ENCODE results near the gene NTRK1.

The NTRK1 gene

DNA sequence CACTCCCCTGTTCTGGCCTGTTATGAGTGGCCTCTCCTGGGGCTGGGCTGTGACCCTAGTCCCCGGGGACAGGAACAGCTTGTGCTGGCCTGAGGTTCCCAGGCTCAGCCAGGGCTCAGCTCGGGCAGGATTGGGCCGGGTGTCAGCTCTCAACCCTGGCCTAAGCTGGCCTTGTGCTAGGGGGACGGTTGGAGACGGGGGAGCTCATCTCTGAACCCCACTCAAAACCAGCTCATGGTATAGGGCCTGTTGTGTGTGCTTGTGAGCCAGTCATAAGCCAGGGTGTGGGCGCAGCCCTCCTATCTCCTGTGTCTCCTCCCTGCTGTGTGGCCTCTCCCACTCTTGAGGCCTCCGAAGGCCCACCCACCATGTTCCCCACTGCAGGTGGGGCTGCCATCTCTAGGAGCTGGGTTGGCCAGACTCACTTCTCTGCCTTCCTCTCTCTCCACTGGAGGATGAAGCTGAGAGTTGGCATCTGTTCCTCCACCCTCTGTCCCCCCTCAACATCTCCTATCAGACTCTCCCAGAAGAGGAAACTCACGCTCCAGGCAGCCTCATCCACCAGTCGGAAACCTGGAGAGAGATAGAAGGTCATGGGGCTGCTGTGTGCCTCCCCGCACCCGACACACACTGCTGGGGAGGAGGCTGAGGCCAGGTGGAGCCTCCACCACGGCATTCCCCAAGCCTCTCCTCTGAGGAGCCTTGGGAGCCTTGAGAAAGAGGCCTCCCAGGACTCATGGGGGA lies 34.2 kb downstream of the NTRK1 start:
- peaks cover 0 to 18% (median 9%) of the 10 kb centered on the region in 5 experiments for H3K27me3 ChIP-seq (replicated peaks in 2 of 5; ENCODE audit: control insufficient read depth in 4 of 5, insufficient read depth in 5 of 5, low read length in 4 of 5)
- H3K36me3 ChIP-seq (ENCODE audit: control insufficient read depth in 4 of 4, insufficient read depth in 4 of 4, low read length in 3 of 4): no peaks in the 10 kb centered on the region
- peak overlapping the region in 1 of 2 experiments; percentile 62 for H3K27ac ChIP-seq (ENCODE audit: insufficient read depth in 1 of 2, low read depth in 1 of 2, low read length in 2 of 2, poor library complexity in 1 of 2, severe bottlenecking in 2 of 2)
- H3K9me3 ChIP-seq (ENCODE audit: control extremely low read depth in 1 of 5, control insufficient read depth in 4 of 5, insufficient read depth in 2 of 5, low read depth in 1 of 5, low read length in 4 of 5): no peaks in the 10 kb centered on the region
- 23% methylated on average over 9 of the region's 12 CpGs for WGBS (ENCODE audit: insufficient coverage)
- CTCF ChIA-PET: interaction anchor here (1.0 to 11.8 kb wide), 8 partner anchors 9 to 205 kb away, joined by 3 to 122 read pairs (median 22); partner anchors contain the start of genes LRRC71, NTRK1 and SH2D2A
- H3K4me3 ChIP-seq (ENCODE audit: control insufficient read depth in 1 of 7, extremely low read depth in 1 of 7, insufficient read depth in 4 of 7, low read depth in 2 of 7, low read length in 6 of 7): peak overlapping the region in 4 of 7 experiments; percentile 5 to 78 (median 48)
- peaks cover 13 to 68% (median 66%) of the 10 kb centered on the region in 4 experiments for H3K4me1 ChIP-seq (ENCODE audit: control extremely low read depth in 1 of 4, control insufficient read depth in 4 of 4, insufficient read depth in 4 of 4, low read length in 3 of 4)
- POLR2A ChIA-PET: interaction anchor here (0.6 kb wide), 1 partner anchor 22 kb away, joined by 4 read pairs; no protein-coding TSS in a partner anchor
- DNase-seq: peak; percentile 83 to 93 (median 89)

DNA sequence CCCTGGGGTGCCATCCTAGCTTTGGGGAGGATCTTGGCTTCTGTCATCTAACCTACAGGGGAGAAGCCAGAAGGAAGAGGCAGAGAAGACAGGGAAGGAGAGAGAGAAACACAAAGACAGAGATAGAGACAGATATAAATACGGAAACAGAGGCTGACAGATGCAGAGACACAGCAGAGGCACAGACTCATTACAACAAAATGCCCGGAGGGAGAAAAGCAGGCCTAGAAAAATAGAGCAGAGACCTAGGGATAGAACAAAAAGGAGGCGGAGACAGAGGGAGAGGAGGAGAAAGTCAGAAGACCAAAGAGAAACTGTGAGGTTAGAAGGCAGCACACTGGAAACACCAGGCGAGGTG lies 34.8 kb downstream of the NTRK1 start:
- Histone ChIP-seq H3K4me1 (ENCODE audit: control extremely low read depth in 1 of 4, control insufficient read depth in 4 of 4, insufficient read depth in 4 of 4, low read length in 3 of 4) (peaks cover 13 to 73% (median 70%) of the 10 kb centered on the region in 4 experiments), H3K36me3 (ENCODE audit: control insufficient read depth in 4 of 4, insufficient read depth in 4 of 4, low read length in 3 of 4) (no peaks in the 10 kb centered on the region), H3K27ac (ENCODE audit: insufficient read depth in 1 of 2, low read depth in 1 of 2, low read length in 2 of 2, poor library complexity in 1 of 2, severe bottlenecking in 2 of 2) (peak overlapping the region in 1 of 2 experiments; percentile 62), H3K9me3 (ENCODE audit: control extremely low read depth in 1 of 5, control insufficient read depth in 4 of 5, insufficient read depth in 2 of 5, low read depth in 1 of 5, low read length in 4 of 5) (no peaks in the 10 kb centered on the region), H3K27me3 (replicated peaks in 2 of 5; ENCODE audit: control insufficient read depth in 4 of 5, insufficient read depth in 5 of 5, low read length in 4 of 5) (peaks cover 0 to 15% (median 8%) of the 10 kb centered on the region in 5 experiments), H3K4me3 (ENCODE audit: control insufficient read depth in 1 of 7, extremely low read depth in 1 of 7, insufficient read depth in 4 of 7, low read depth in 2 of 7, low read length in 6 of 7) (peak overlapping the region in 1 of 7 experiments; percentile 20)
- ChIA-PET CTCF (interaction anchor here (1.2 to 11.8 kb wide), 7 partner anchors 8 to 206 kb away, joined by 4 to 122 read pairs (median 35); partner anchors contain the start of genes LRRC71 and NTRK1), POLR2A (no interaction called here)
- 62% methylated on average over 3 of the region's 4 CpGs for WGBS (ENCODE audit: insufficient coverage)
- no peak for DNase-seq

DNA sequence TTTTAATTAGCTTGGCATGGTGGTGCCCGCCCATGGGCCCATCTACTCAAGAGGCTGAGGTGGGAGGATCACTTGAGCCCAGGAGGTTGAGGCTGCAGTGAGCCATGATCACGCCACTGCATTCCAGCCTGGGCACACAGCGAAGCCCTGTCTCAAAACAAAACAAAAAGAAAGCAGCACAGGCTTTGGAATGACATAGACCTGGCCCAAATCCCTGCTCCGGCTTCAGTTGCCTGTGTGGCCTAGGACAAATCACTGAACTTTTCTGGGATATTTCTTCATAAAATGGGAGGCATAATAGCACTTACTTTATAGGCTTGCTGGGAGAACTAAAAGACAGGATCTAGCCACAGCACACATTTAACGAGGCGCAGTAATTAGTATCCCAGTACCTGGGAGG lies 35.3 kb downstream of the NTRK1 start:
- Histone ChIP-seq H3K36me3 (ENCODE audit: control insufficient read depth in 4 of 4, insufficient read depth in 4 of 4, low read length in 3 of 4) (no peaks in the 10 kb centered on the region), H3K9me3 (ENCODE audit: control extremely low read depth in 1 of 5, control insufficient read depth in 4 of 5, insufficient read depth in 2 of 5, low read depth in 1 of 5, low read length in 4 of 5) (no peaks in the 10 kb centered on the region), H3K27ac (ENCODE audit: insufficient read depth in 1 of 2, low read depth in 1 of 2, low read length in 2 of 2, poor library complexity in 1 of 2, severe bottlenecking in 2 of 2) (no peak overlapping the region), H3K27me3 (replicated peaks in 2 of 5; ENCODE audit: control insufficient read depth in 4 of 5, insufficient read depth in 5 of 5, low read length in 4 of 5) (peaks cover 0 to 13% (median 7%) of the 10 kb centered on the region in 5 experiments), H3K4me3 (ENCODE audit: control insufficient read depth in 1 of 7, extremely low read depth in 1 of 7, insufficient read depth in 4 of 7, low read depth in 2 of 7, low read length in 6 of 7) (no peak overlapping the region), H3K4me1 (ENCODE audit: control extremely low read depth in 1 of 4, control insufficient read depth in 4 of 4, insufficient read depth in 4 of 4, low read length in 3 of 4) (peaks cover 13 to 78% (median 75%) of the 10 kb centered on the region in 4 experiments)
- 92% methylated on average over 6 of the region's 6 CpGs for WGBS (ENCODE audit: insufficient coverage)
- ChIA-PET CTCF (interaction anchor here (1.8 to 11.8 kb wide), 4 partner anchors 21 to 57 kb away, joined by 9 to 122 read pairs (median 68); partner anchors contain the start of genes LRRC71 and NTRK1), POLR2A (no interaction called here)
- DNase-seq: no peak

DNA sequence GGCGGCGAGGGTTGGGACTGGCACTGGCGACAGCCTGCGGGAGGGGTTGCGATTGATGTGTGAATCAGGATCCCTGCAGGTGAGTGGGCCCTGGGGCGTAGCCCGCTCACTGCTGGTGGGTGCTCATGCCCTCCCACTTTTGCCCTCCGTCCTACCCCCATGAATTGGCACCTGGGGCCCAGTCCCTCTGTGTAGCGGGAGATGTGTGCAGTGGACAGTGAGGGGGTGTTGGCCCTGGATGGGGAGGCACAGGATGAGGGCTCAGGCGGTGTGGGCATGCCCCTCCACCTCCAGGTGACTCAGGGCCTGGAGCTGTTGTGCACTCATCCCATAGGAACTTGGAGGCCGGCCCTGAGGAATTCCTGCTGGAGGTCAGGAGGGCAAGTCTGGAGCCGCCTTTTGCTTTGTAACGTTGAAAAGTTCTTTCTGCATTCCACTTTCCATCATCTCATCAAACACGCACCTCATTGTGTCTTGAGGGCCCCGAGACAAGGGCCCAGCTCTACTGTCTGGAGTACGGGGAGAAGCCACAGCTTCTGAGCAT lies 35.9 kb downstream of the NTRK1 start:
- ChIA-PET CTCF (interaction anchor here (0.8 to 9.2 kb wide), 3 partner anchors 20 to 36 kb away, joined by 3 to 122 read pairs (median 6); partner anchors contain the start of genes LRRC71 and NTRK1), POLR2A (no interaction called here)
- Histone ChIP-seq H3K27ac (ENCODE audit: insufficient read depth in 1 of 2, low read depth in 1 of 2, low read length in 2 of 2, poor library complexity in 1 of 2, severe bottlenecking in 2 of 2) (no peak overlapping the region), H3K36me3 (ENCODE audit: control insufficient read depth in 4 of 4, insufficient read depth in 4 of 4, low read length in 3 of 4) (no peaks in the 10 kb centered on the region), H3K4me1 (ENCODE audit: control extremely low read depth in 1 of 4, control insufficient read depth in 4 of 4, insufficient read depth in 4 of 4, low read length in 3 of 4) (peaks cover 13 to 85% (median 78%) of the 10 kb centered on the region in 4 experiments), H3K9me3 (ENCODE audit: control extremely low read depth in 1 of 5, control insufficient read depth in 4 of 5, insufficient read depth in 2 of 5, low read depth in 1 of 5, low read length in 4 of 5) (no peaks in the 10 kb centered on the region), H3K4me3 (ENCODE audit: control insufficient read depth in 1 of 7, extremely low read depth in 1 of 7, insufficient read depth in 4 of 7, low read depth in 2 of 7, low read length in 6 of 7) (no peak overlapping the region), H3K27me3 (replicated peaks in 2 of 5; ENCODE audit: control insufficient read depth in 4 of 5, insufficient read depth in 5 of 5, low read length in 4 of 5) (peaks cover 0 to 7% (median 2%) of the 10 kb centered on the region in 5 experiments)
- WGBS (ENCODE audit: insufficient coverage): 97% methylated on average over 9 of the region's 16 CpGs
- no peak for DNase-seq

DNA sequence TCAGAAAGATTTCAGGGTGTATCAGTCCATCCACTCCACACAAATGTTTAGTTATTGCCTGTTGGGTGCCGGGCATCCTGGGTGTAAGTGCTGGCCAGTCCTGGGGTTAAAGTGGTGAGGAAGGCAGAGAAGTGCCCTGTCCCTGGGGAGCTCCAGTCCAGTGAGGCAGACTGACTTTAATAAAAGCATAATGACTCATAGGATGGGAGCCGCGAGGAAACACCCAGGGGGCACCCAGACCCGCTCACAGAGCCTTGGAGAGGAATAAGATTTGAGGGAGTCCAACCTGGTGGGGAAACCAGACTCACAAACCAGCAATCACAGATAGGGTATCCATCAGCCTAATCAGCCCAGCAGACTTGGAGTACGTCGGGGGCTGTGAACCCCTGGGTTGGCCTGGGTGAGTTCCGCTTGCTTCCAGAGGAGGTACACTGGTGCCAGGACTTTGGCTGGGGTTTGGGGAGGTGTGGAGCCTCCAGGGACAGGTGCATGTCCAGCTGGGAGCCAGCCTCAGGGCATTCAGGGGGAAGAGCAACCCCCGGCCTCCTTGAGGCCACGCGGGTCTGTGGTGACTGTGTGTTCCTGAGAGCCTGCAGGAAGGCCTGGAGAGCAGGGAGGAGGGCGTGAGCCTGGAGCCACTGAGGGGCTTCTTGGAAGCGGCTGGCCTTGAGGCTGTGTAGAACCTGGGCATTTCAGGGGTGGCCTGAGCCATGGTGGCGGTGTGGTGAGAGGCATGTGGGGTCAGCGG lies 36.6 kb downstream of the NTRK1 start:
- H3K4me3 ChIP-seq (ENCODE audit: control insufficient read depth in 1 of 7, extremely low read depth in 1 of 7, insufficient read depth in 4 of 7, low read depth in 2 of 7, low read length in 6 of 7): peak overlapping the region in 3 of 7 experiments; percentile 28 to 50 (median 32)
- DNase-seq: peak in 1 of 3 donors; percentile 45
- no peaks in the 10 kb centered on the region for H3K9me3 ChIP-seq (ENCODE audit: control extremely low read depth in 1 of 5, control insufficient read depth in 4 of 5, insufficient read depth in 2 of 5, low read depth in 1 of 5, low read length in 4 of 5)
- WGBS (ENCODE audit: insufficient coverage): 70% methylated on average over 8 of the region's 14 CpGs
- peaks cover 13 to 86% (median 77%) of the 10 kb centered on the region in 4 experiments for H3K4me1 ChIP-seq (ENCODE audit: control extremely low read depth in 1 of 4, control insufficient read depth in 4 of 4, insufficient read depth in 4 of 4, low read length in 3 of 4)
- CTCF ChIA-PET: interaction anchor here (0.8 to 9.2 kb wide), 5 partner anchors 7 to 107 kb away, joined by 3 to 122 read pairs (median 6); partner anchors contain the start of genes LRRC71 and NTRK1
- H3K27ac ChIP-seq (ENCODE audit: insufficient read depth in 1 of 2, low read depth in 1 of 2, low read length in 2 of 2, poor library complexity in 1 of 2, severe bottlenecking in 2 of 2): peak overlapping the region; percentile 46 to 63
- POLR2A ChIA-PET: no interaction called here
- no peaks in the 10 kb centered on the region for H3K36me3 ChIP-seq (ENCODE audit: control insufficient read depth in 4 of 4, insufficient read depth in 4 of 4, low read length in 3 of 4)
- H3K27me3 ChIP-seq (replicated peaks in 2 of 5; ENCODE audit: control insufficient read depth in 4 of 5, insufficient read depth in 5 of 5, low read length in 4 of 5): no peaks in the 10 kb centered on the region

DNA sequence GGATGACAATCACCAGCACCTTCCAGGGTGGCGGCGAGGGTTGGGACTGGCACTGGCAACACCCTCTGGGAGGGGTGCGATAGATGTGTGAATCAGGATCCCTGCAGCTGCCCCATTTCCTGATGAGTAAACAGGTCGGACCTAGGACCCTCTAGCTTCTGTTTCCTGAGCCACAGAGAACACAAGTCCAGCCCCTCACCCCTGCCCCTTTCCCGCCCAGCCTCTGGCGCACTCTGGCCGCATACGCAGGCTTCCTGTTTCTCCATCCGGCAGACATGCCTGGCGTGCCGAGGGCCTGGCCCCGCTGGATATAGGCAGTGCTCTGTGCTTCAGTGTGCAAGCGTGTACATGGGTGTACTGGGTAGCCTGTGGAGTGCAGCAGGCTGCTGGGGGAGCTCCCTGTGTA lies 37.5 kb downstream of the NTRK1 start:
- DNase-seq: peak; percentile 84 to 97 (median 96)
- under 1% methylated on average over 13 of the region's 13 CpGs for WGBS (ENCODE audit: insufficient coverage)
- Histone ChIP-seq H3K4me3 (ENCODE audit: control insufficient read depth in 1 of 7, extremely low read depth in 1 of 7, insufficient read depth in 4 of 7, low read depth in 2 of 7, low read length in 6 of 7) (peak overlapping the region in 4 of 7 experiments; percentile 12 to 63 (median 44)), H3K27me3 (replicated peaks in 2 of 5; ENCODE audit: control insufficient read depth in 4 of 5, insufficient read depth in 5 of 5, low read length in 4 of 5) (no peaks in the 10 kb centered on the region), H3K4me1 (ENCODE audit: control extremely low read depth in 1 of 4, control insufficient read depth in 4 of 4, insufficient read depth in 4 of 4, low read length in 3 of 4) (peaks cover 13 to 78% (median 71%) of the 10 kb centered on the region in 4 experiments), H3K36me3 (ENCODE audit: control insufficient read depth in 4 of 4, insufficient read depth in 4 of 4, low read length in 3 of 4) (peaks cover 0 to 5% (median 0%) of the 10 kb centered on the region in 4 experiments), H3K27ac (ENCODE audit: insufficient read depth in 1 of 2, low read depth in 1 of 2, low read length in 2 of 2, poor library complexity in 1 of 2, severe bottlenecking in 2 of 2) (peak overlapping the region; percentile 46 to 63), H3K9me3 (ENCODE audit: control extremely low read depth in 1 of 5, control insufficient read depth in 4 of 5, insufficient read depth in 2 of 5, low read depth in 1 of 5, low read length in 4 of 5) (no peaks in the 10 kb centered on the region)
- ChIA-PET POLR2A (interaction anchor here (1.3 kb wide), 1 partner anchor 100 kb away, joined by 7 read pairs; no protein-coding TSS in a partner anchor), CTCF (interaction anchor here (0.9 to 9.2 kb wide), 4 partner anchors 8 to 107 kb away, joined by 3 to 122 read pairs (median 12); partner anchors contain the start of gene LRRC71)

All from common myeloid progenitor, CD34-positive (primary cell).